Measurements from ENCODE around the gene MOGAT3.

The MOGAT3 gene, protein sequence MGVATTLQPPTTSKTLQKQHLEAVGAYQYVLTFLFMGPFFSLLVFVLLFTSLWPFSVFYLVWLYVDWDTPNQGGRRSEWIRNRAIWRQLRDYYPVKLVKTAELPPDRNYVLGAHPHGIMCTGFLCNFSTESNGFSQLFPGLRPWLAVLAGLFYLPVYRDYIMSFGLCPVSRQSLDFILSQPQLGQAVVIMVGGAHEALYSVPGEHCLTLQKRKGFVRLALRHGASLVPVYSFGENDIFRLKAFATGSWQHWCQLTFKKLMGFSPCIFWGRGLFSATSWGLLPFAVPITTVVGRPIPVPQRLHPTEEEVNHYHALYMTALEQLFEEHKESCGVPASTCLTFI

GRCh38 chr7:101200862-101201599, at the start of gene MOGAT3:
TSS of gene MOGAT3 (minus strand) at chr7:101201036. CDS start at chr7:101200854, 182 bp downstream.
- no peak for DNase-seq (ENCODE audit: low read depth in 1 of 2, low spot score in 1 of 2)

- DNase-seq (ENCODE audit: low read depth in 1 of 2, low spot score in 1 of 2), result no peak
Observed at GRCh38 chr7:101250324-101250723, 49.5 kb upstream of the MOGAT3 start.

GRCh38 chr7:101248276-101248675, 47.4 kb upstream of the MOGAT3 start:
- no peak for DNase-seq (ENCODE audit: low read depth in 1 of 2, low spot score in 1 of 2)

GRCh38 chr7:101245147-101245668, 44.4 kb upstream of the MOGAT3 start:
- DNase-seq (ENCODE audit: low read depth in 1 of 2, low spot score in 1 of 2), result no peak

- DNase-seq (ENCODE audit: low read depth in 1 of 2, low spot score in 1 of 2), result peak; percentile 84 to 88
Observed at GRCh38 chr7:101244375-101245146, 43.7 kb upstream of the MOGAT3 start, which contains the start of gene FIS1. TSS of gene FIS1 (minus strand) at chr7:101245081. CDS start at chr7:101245004, 77 bp downstream.

DNA sequence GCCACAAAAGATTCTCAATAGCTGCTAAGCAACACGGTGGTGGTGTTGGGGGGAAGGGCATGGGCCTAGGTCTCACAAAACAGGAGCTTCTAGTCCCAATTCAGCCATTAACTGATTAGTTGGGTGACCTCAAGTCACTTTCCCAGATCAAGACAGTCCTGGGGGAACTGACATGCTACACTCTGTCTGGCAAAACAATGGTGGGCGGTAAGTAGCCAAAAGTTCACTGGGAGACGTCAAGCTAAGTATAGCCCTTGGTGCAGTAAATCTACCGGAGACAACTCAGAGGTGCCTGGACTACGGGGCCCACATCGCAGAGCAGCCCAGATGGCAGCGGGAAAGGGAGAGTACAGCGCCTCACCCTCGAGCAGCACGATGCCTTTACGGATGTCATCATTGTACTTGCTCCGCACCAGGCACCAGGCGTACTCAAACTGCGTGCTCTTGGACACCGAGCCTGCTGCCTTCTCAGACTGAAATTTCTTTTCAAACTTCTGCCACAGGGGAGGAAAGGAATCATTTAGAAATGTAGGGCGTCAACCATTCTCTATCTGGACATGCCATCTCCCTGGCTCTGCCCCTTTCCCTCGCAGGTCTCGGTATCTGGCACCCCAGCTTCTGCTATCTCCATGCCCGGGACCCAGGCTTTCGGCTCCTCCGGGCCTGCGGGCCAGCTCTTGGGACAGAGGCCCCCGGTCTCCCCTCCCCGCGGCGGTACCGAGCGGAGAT, 43.0 kb upstream of the MOGAT3 start:
- DNase-seq (ENCODE audit: low read depth in 1 of 2, low spot score in 1 of 2), result no peak

DNA sequence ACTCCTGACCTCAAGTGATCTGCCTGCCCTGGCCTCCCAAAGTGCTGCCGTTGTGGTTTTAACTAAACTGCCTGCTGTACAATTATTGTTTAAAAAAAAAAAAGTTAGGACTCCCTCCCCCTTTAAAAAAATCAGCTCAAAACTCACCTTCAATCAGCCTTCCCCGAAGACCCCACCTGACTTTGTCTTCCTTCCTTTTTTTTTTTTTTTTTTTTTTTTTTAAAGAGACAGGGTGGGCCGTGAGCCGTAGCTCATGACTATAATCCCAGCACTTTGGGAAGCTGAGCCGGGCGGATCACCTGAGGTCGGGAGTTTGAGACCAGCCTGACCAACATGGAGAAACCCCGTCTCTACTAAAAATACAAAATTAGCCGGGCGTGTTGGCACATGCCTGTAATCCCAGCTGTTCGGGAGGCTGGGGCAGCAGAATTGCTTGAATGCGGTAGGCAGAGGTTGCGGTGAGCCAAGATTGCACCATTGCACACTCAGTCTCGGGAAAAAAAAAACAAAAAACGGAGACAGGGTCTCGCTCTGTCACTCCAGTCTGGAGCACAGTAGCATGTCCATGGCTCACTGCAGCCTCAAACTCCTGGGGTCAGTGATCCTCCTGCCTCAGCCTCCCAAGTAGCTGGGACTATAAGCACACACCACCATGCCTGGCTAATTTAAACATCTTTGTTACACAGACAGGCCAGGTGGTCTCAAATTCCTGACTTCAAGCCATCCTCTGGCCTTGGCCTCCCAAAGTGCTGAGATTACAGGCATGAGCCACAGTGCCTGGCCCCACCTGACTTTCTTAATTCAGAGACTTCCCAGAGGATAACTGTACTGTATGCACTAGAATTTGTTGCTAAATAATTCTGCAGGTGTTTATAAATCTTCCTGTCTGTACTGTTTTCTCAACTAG, 40.9 kb upstream of the MOGAT3 start:
- no peak for DNase-seq (ENCODE audit: low read depth in 1 of 2, low spot score in 1 of 2)

DNA sequence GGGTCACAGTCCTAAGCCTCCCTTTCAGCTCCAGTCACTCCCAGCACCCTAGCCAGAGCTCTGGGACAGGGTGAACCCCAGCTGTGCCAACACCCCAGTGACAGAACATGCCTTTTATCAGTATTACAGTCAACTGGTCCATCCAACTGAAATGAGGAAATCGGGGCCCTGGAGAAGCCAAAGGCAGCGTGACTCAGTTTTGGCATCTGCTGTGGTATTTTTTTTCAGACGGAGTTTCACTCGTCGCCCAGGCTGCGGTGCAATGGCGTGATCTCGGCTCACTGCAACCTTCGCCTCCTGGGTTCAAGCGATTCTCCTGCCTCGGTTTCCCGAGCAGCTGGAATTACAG, 40.2 kb upstream of the MOGAT3 start:
- no peak for DNase-seq (ENCODE audit: low read depth in 1 of 2, low spot score in 1 of 2)

- DNase-seq (ENCODE audit: low read depth in 1 of 2, low spot score in 1 of 2), result no peak
Observed at GRCh38 chr7:101240226-101241014, 39.6 kb upstream of the MOGAT3 start.

GRCh38 chr7:101239951-101240220, 39.0 kb upstream of the MOGAT3 start:
- DNase-seq (ENCODE audit: low read depth in 1 of 2, low spot score in 1 of 2), result no peak

DNA sequence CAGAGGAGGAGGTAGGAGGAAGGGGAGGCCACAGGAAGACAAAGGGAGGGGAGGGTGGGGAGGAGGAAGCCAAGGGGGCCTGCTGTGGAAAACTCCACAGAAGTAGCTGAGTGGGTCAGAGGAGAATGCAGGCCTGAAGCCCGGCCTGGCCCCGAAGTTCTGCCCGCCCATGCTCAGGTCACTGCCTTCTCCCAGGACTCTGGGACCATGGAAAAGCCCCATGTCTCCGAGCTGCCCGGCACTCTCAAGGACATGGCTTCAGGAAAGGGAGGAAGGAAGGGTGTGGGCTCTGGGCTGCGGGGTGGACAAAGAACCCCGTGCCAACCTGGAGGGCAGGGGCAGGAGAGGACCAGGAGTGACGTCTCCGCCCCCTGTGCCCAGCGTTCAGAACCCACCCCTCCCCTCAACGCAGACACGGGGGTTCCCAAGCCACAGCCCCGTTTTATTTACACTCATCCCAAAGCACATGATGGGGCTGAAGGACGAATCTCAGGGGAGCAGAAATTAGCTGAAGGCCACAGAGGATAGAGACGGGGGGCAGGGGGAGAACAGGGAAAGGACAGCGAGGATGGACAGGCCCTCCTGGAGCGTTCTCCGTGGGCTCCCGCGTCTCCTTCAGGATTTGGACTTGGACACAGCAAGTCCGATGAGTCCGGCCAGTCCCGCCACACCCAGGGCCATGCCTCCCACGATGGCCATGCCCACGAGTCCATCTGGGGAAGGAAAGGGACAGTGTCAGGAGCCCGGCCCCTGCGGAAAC, 38.5 kb upstream of the MOGAT3 start:
- no peak for DNase-seq (ENCODE audit: low read depth in 1 of 2, low spot score in 1 of 2)

DNA sequence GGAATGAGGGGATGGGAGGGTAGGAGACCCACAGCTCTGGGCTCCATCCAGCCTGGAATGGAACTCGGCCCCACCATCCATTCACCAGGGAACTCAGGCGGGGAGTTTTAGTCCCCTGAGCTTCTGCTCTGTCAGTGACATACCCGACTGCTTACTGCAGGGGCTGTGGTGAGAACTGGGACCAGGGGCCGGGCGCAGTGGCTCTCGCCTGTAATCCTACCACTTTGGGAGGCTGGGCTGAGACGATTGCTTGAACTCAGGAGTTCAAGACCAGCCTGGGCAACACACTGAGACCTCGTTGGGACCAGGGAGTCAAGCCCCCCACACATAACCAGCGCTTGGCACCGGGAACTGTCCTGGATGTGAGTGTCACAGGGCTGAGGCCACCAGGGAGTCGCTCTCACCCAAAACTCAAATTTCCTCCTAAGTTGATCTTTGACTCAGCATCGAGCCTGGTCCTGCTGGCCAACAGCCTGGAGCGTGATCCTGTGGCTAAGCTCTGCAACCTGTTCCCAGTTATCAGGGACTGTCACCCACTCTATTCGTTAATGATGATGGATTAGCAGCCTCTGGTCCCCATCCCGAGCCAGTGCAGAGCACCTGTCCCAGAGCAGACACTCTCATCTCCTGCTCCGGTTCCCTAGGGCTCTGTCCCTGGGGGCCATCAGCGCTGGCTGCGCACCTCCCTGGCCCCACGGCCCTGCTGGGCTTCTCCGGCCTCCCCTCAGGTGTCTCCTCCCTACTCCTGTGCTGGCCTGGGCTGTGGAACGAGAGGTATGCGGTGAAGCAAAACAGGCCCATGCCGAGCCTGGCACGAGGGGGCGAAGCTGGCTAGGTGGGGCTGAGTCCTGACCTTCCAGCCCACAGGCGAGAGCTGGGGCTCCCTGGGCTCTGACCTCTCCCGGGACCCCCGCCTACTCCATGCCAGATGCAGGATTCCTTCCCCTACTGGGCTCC, 37.7 kb upstream of the MOGAT3 start:
- no peak for DNase-seq (ENCODE audit: low read depth in 1 of 2, low spot score in 1 of 2)

DNA sequence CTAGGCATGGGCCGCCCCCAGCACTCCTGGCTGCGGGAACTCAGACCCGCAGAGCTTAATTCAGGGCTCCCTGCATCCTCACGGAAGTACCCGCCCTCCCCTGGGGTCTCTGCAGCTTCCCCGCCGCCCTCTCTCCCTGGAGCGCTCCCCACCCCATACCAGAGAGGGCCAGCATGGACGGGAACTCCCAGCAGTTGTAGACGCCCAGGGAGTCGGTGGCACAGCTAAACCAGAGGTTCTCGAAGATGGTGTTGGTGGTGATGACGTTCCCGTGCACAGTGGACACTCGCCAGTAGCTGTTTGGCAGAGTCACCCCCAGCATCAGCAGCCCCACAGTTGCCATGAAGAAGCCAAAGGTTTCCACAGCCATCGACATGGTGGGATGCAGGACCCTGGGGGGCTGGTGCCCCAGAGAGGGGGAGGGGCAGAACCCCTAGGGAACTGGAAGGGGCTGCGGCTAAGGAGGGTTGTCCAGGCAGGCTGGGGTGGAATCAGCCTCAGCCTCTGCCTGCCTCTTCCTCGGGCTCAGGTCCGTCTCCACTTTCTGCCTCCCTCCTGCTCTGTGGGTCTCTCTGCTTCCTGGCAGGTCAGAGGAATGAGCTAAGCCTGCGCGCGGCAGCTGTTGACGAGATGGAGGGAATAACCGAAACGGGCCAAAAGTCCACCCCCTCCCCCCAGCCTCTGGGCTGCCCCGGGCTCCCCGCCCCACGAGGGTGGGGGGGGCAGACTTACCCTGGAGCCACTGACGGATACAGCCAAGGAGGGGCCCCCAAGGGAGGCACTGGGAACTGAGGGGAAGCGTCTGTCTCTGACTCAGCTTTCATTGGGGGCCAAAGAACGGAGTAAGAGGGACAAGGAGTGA, 36.6 kb upstream of the MOGAT3 start, which contains the start of gene CLDN15:
CLDN15 (minus strand) TSS at position 597 of the 862 bp plus-strand sequence; CDS start at position 376, 221 bp downstream.
- DNase-seq (ENCODE audit: low read depth in 1 of 2, low spot score in 1 of 2), result no peak

- no peak for DNase-seq (ENCODE audit: low read depth in 1 of 2, low spot score in 1 of 2)
Observed at GRCh38 chr7:101236292-101236835, 35.5 kb upstream of the MOGAT3 start.

DNA sequence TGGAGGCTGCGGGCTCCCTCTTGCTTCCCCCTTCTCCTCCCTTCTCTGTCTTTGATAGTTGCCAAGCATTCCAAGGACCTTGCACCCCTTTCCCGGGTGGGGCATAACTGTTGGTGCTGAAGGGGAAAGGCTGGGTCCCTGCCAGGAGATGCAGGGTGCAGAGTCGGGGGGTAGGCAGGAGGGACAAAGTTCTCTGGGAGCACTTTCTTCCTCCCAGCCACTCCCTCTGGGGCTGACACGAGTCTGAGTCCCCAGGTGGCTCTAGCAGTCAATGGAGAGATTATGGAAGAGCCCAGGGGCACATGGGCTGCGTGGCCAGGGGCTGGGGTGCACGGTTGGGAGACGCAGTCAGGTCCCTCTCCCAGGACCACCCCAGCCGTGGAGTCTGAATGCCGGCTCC, 34.7 kb upstream of the MOGAT3 start:
- no peak for DNase-seq (ENCODE audit: low read depth in 1 of 2, low spot score in 1 of 2)

DNA sequence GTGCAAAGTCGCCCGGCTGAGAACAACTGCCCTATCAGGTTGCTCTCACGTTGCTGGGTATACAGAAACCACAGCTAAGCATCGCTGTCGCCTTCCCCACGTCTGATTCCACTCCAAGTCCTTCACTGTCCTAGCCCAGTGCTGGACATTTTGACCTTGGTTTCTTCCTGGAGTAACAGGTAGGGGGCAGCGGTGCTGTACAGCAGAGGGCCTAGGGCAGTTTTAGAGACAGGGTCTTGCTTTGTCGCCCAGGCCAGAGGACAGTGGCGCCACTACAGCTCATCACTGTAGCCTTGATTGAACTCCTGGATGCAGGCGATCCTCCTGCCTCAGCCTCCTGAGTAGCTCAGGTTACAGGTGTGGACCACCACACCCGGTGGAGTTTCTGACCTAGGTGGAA, 34.2 kb upstream of the MOGAT3 start:
- DNase-seq (ENCODE audit: low read depth in 1 of 2, low spot score in 1 of 2), result no peak
